ENCODE measurements around the gene APRT. TPM values are rescaled to one million over a fixed set of nuclear protein-coding genes. Genes with fewer than 3 reads are reported as not detected.
"Not testable (repeated sequence)": the region's sequence is repeated elsewhere in the genome, so short reads cannot be mapped to it uniquely, and the experiment has no call there.

Gene APRT
- total and polyA plus RNA-seq, 2 of the 8 experiments (the other 6 are each of a cell fraction or from before 2014, with no cell fraction given), result 221 to 267 TPM

- 94% methylated on average over 13 of the region's 31 CpGs; no CpG with 5 or more reads in 1 of the 2 experiments for WGBS, 2 experiments (ENCODE audit: extremely low coverage in 1 of 2, insufficient coverage in 1 of 2, insufficient read length in 1 of 2, insufficient replicate concordance in 2 of 2, low coverage in 1 of 2, low lambda C conversion rate in 2 of 2, missing lambda C conversion rate in 1 of 2)
- not testable (repeated sequence) for H2AK5ac ChIP-seq (ENCODE audit: low read depth, low read length); H3K56ac ChIP-seq (replicated peaks; ENCODE audit: insufficient read length, low read depth, low read length); H3K4me2 ChIP-seq (ENCODE audit: insufficient read depth in 1 of 2, low read depth in 2 of 2, low read length in 2 of 2); H3K18ac ChIP-seq (ENCODE audit: extremely low read depth, low read length); H4K5ac ChIP-seq (ENCODE audit: insufficient read length, low read depth, low read length); H3K23me2 ChIP-seq (ENCODE audit: low read depth, low read length); H4K91ac ChIP-seq (replicated peaks; ENCODE audit: insufficient read length, low read length); H3K4ac ChIP-seq (replicated peaks; ENCODE audit: insufficient read length, low read depth, low read length); FAIRE-seq; H2BK5ac ChIP-seq (ENCODE audit: low read depth, low read length); H3K9me3 ChIP-seq (ENCODE audit: insufficient read depth in 2 of 2, low read depth in 1 of 2, low read length in 1 of 2); H2AFZ ChIP-seq (ENCODE audit: low read length); H3K79me2 ChIP-seq (ENCODE audit: control insufficient read depth in 1 of 2, insufficient read depth in 2 of 2, low read length in 2 of 2); H3K27ac ChIP-seq (ENCODE audit: low read depth, low read length); H3K4me1 ChIP-seq (replicated peaks in 1 of 4; ENCODE audit: control insufficient read depth in 3 of 4, insufficient read depth in 4 of 4, low read length in 3 of 4); H2BK12ac ChIP-seq (ENCODE audit: low read depth, low read length); H3K79me1 ChIP-seq (ENCODE audit: low read depth, low read length); H2BK120ac ChIP-seq (replicated peaks; ENCODE audit: low read depth, low read length); H4K8ac ChIP-seq (ENCODE audit: extremely low read depth, insufficient read depth, low read length); H2BK20ac ChIP-seq (ENCODE audit: low read length); H4K20me1 ChIP-seq (replicated peaks in 1 of 2; ENCODE audit: control insufficient read depth in 1 of 2, insufficient read depth in 2 of 2, low read length in 2 of 2); H3K9ac ChIP-seq (replicated peaks in 1 of 4; ENCODE audit: extremely low read depth in 1 of 4, low read depth in 3 of 4, low read length in 3 of 4); DNase-seq (ENCODE audit: low read depth in 1 of 2, low spot score in 2 of 2); H3K4me3 ChIP-seq (ENCODE audit: extremely low read depth in 1 of 4, insufficient read depth in 2 of 4, low read depth in 3 of 4, low read length in 4 of 4); H3K27me3 ChIP-seq (replicated peaks in 1 of 4; ENCODE audit: control insufficient read depth in 3 of 4, extremely low read depth in 1 of 4, insufficient read depth in 3 of 4, low read length in 3 of 4); H3K23ac ChIP-seq (ENCODE audit: insufficient read length); H3K14ac ChIP-seq (ENCODE audit: insufficient read length); H2BK15ac ChIP-seq (ENCODE audit: low read length); H3K36me3 ChIP-seq (ENCODE audit: control insufficient read depth in 2 of 4, insufficient read depth in 4 of 4, low read length in 3 of 4)
- ChIA-PET CTCF (ENCODE audit: partially characterized antibody) (interaction anchor here (1.0 to 1.6 kb wide), 2 partner anchors 9 to 30 kb away, joined by 3 read pairs; no protein-coding TSS in a partner anchor), POLR2A (ENCODE audit: partially characterized antibody) (interaction anchor here (9.0 kb wide), 1 partner anchor 14 kb away, joined by 77 read pairs; the partner anchor contains the start of gene APRT)
These were observed 11.9 kb upstream of the APRT start for GRCh38 chr16:88823646-88824045.

All from H1 (cell line).